H1 (cell line): Measurements from ENCODE around the gene MYBPC3. TPM values are rescaled to one million over a fixed set of nuclear protein-coding genes. Genes with fewer than 3 reads are reported as not detected.

Source experiments
- CTCF ChIA-PET: fragments of 300-600 bp; sonication (Branson Sonifier 250); formaldehyde crosslinking; loops from one replicate; lab custom pipeline; 2021; ENCODE audit not compliant: partially characterized antibody; lab: Charles Lee
- POLR2A ChIA-PET: fragments of 300-600 bp; sonication (Branson Sonifier 250); formaldehyde crosslinking; loops from one replicate; lab custom pipeline; 2021; ENCODE audit warnings: inconsistent platforms; ENCODE audit not compliant: partially characterized antibody; lab: Charles Lee
- DNase-seq, 2 experiments: peaks; one replicate each; pipeline versions ENCODE4 v3.0.0 to v3.0.0-alpha.2; 2010 to 2022; ENCODE audit warnings: low spot score in 2 of 2, low read depth in 1 of 2, mixed read lengths in 1 of 2
- FAIRE-seq: peaks from 2 replicates; lab custom pipeline; 2011; peaks lifted over from hg19 to GRCh38; lab: Jason Lieb, UNC
- H2AFZ ChIP-seq: 2 replicates; pipeline ENCODE4 v1.8.1; 2012; ENCODE audit warnings: low read length, inconsistent platforms
- H2AK5ac ChIP-seq: 2 replicates; pipeline ENCODE4 v1.6.1; 2013; ENCODE audit warnings: low read depth, low read length
- H2BK120ac ChIP-seq: replicated peaks from 2 replicates; pipeline ENCODE3; 2013; ENCODE audit warnings: low read depth, low read length, inconsistent platforms
- H2BK12ac ChIP-seq: 2 replicates; pipeline ENCODE4 v1.6.1; 2013; ENCODE audit warnings: low read depth, low read length
- H2BK15ac ChIP-seq: 2 replicates; pipeline ENCODE4 v1.6.1; 2013; ENCODE audit warnings: low read length
- H2BK20ac ChIP-seq: 2 replicates; pipeline ENCODE4 v1.6.1; 2013; ENCODE audit warnings: low read length
- H2BK5ac ChIP-seq: 2 replicates; pipeline ENCODE4 v1.6.1; 2013; ENCODE audit warnings: low read depth, low read length
- H3K14ac ChIP-seq: 2 replicates; pipeline ENCODE4 v1.6.1; 2013; ENCODE audit warnings: inconsistent platforms; ENCODE audit not compliant: insufficient read length
- H3K18ac ChIP-seq: 2 replicates; pipeline ENCODE4 v1.6.1; 2013; ENCODE audit warnings: low read length; ENCODE audit errors: extremely low read depth
- H3K23ac ChIP-seq: 2 replicates; pipeline ENCODE4 v1.6.1; 2013; ENCODE audit warnings: inconsistent platforms; ENCODE audit not compliant: insufficient read length
- H3K23me2 ChIP-seq: 2 replicates; pipeline ENCODE4 v1.6.1; 2013; ENCODE audit warnings: low read depth, low read length
- H3K27ac ChIP-seq: 2 replicates; pipeline ENCODE4 v1.6.1; 2011; ENCODE audit warnings: low read depth, low read length, inconsistent platforms
- H3K27me3 ChIP-seq, 4 experiments: replicated peaks in 1 of 4; 1 replicate in 1 of 4; 2 replicates in 3 of 4; pipeline versions ENCODE4 v1.6.1 to v1.8.1; 2011 to 2013; ENCODE audit warnings: low read length in 3 of 4, mild to moderate bottlenecking in 3 of 4, inconsistent platforms in 2 of 4, mixed read lengths in 2 of 4, moderate library complexity in 1 of 4; ENCODE audit not compliant: control insufficient read depth in 3 of 4, insufficient read depth in 3 of 4; ENCODE audit errors: extremely low read depth in 1 of 4
- H3K36me3 ChIP-seq, 4 experiments: 2 replicates each; pipeline versions ENCODE4 v1.6.1 to v1.8.1; 2011 to 2013; ENCODE audit warnings: mild to moderate bottlenecking in 4 of 4, low read length in 3 of 4, moderate library complexity in 2 of 4, control low read depth in 1 of 4, inconsistent platforms in 1 of 4; ENCODE audit not compliant: insufficient read depth in 4 of 4, control insufficient read depth in 2 of 4
- H3K4ac ChIP-seq: replicated peaks from 2 replicates; pipeline ENCODE3; 2013; ENCODE audit warnings: low read length, low read depth, mixed read lengths, inconsistent platforms; ENCODE audit not compliant: insufficient read length
- H3K4me1 ChIP-seq, 4 experiments: replicated peaks in 1 of 4; 1 replicate in 1 of 4; 2 replicates in 3 of 4; pipeline versions ENCODE4 v1.6.1 to v1.8.1; 2011 to 2013; ENCODE audit warnings: low read length in 3 of 4, inconsistent platforms in 2 of 4, mixed read lengths in 1 of 4; ENCODE audit not compliant: insufficient read depth in 4 of 4, control insufficient read depth in 3 of 4
- H3K4me2 ChIP-seq, 2 experiments: 2 replicates each; pipeline versions ENCODE4 v1.6.1 to v1.8.1; 2011 to 2013; ENCODE audit warnings: low read depth in 2 of 2, low read length in 2 of 2, control low read depth in 1 of 2, inconsistent platforms in 1 of 2, mild to moderate bottlenecking in 1 of 2; ENCODE audit not compliant: insufficient read depth in 1 of 2
- H3K4me3 ChIP-seq, 4 experiments: fragments of 200-600, 300-600 bp in 1 of 4; sonication (generic), shearing (Covaris generic), sonication (Bioruptor Twin) in 1 of 4; 2 replicates each; pipeline versions ENCODE4 v1.5.1 to v1.8.1; 2011 to 2016; ENCODE audit warnings: low read length in 4 of 4, low read depth in 3 of 4, control low read depth in 2 of 4, inconsistent platforms in 2 of 4, mild to moderate bottlenecking in 2 of 4, mixed read lengths in 1 of 4, moderate library complexity in 1 of 4; ENCODE audit not compliant: insufficient read depth in 2 of 4; ENCODE audit errors: extremely low read depth in 1 of 4
- H3K56ac ChIP-seq: replicated peaks from 2 replicates; pipeline ENCODE3; 2013; ENCODE audit warnings: low read depth, mild to moderate bottlenecking, mixed read lengths, low read length, inconsistent platforms; ENCODE audit not compliant: insufficient read length
- H3K79me1 ChIP-seq: 2 replicates; pipeline ENCODE4 v1.6.1; 2013; ENCODE audit warnings: low read depth, low read length, control low read depth
- H3K79me2 ChIP-seq, 2 experiments: 2 replicates each; pipeline versions ENCODE4 v1.6.1 to v1.8.1; 2012 to 2013; ENCODE audit warnings: low read length in 2 of 2, mild to moderate bottlenecking in 2 of 2, inconsistent platforms in 1 of 2; ENCODE audit not compliant: insufficient read depth in 2 of 2, control insufficient read depth in 1 of 2
- H3K9ac ChIP-seq, 4 experiments: replicated peaks in 1 of 4; 1 replicate in 1 of 4; 2 replicates in 3 of 4; pipeline versions ENCODE4 v1.6.1 to v1.8.1; 2011 to 2013; ENCODE audit warnings: low read depth in 3 of 4, low read length in 3 of 4, control low read depth in 2 of 4, mild to moderate bottlenecking in 2 of 4, moderate library complexity in 2 of 4, inconsistent platforms in 1 of 4; ENCODE audit errors: extremely low read depth in 1 of 4
- H3K9me3 ChIP-seq, 2 experiments: 2 replicates each; pipeline versions ENCODE4 v1.6.1 to v1.8.1; 2012 to 2013; ENCODE audit warnings: mild to moderate bottlenecking in 2 of 2, moderate library complexity in 2 of 2, control low read depth in 1 of 2, inconsistent platforms in 1 of 2, low read depth in 1 of 2, low read length in 1 of 2, mixed read lengths in 1 of 2; ENCODE audit not compliant: insufficient read depth in 2 of 2
- H4K20me1 ChIP-seq, 2 experiments: replicated peaks in 1 of 2; 2 replicates each; pipeline versions ENCODE3 to v1.8.1; 2011 to 2013; ENCODE audit warnings: inconsistent platforms in 2 of 2, low read length in 2 of 2, mild to moderate bottlenecking in 1 of 2; ENCODE audit not compliant: insufficient read depth in 2 of 2, control insufficient read depth in 1 of 2
- H4K5ac ChIP-seq: 2 replicates; pipeline ENCODE4 v1.6.1; 2013; ENCODE audit warnings: low read length, low read depth, mixed read lengths, inconsistent platforms; ENCODE audit not compliant: insufficient read length
- H4K8ac ChIP-seq: 2 replicates; pipeline ENCODE4 v1.8.0; 2013; ENCODE audit warnings: mild to moderate bottlenecking, moderate library complexity, low read length, inconsistent platforms; ENCODE audit not compliant: insufficient read depth; ENCODE audit errors: extremely low read depth
- H4K91ac ChIP-seq: replicated peaks from 2 replicates; pipeline ENCODE3; 2013; ENCODE audit warnings: low read length, mixed read lengths, inconsistent platforms; ENCODE audit not compliant: insufficient read length
- BRCA1 ChIP-seq: IDR thresholded peaks from 2 replicates; pipeline ENCODE4 v1.6.1; 2012; ENCODE audit warnings: low read depth, low read length, improper control_type of control experiment
- CEBPB ChIP-seq: IDR thresholded peaks from 2 replicates; pipeline ENCODE4 v1.6.1; 2012; ENCODE audit warnings: low read depth, low read length
- CHD1 ChIP-seq: IDR thresholded peaks from 2 replicates; pipeline ENCODE4 v1.6.1; 2012; ENCODE audit warnings: low read depth, low read length, improper control_type of control experiment
- GABPA ChIP-seq: IDR thresholded peaks from 2 replicates; pipeline ENCODE4 v1.6.1; 2011; ENCODE audit warnings: mild to moderate bottlenecking, low read length, moderate library complexity, borderline replicate concordance; ENCODE audit not compliant: insufficient read depth
- KDM5A ChIP-seq: fragments of 200-600 bp; IDR thresholded peaks from 2 replicates; pipeline ENCODE4 v1.7.1; 2012; ENCODE audit warnings: mild to moderate bottlenecking, low read length, inconsistent platforms, mixed read lengths
- MAFK ChIP-seq: IDR thresholded peaks from 2 replicates; pipeline ENCODE4 v1.6.1; 2012; ENCODE audit warnings: low read depth, mild to moderate bottlenecking, improper control_type of control experiment, low read length
- NANOG ChIP-seq: IDR thresholded peaks from 2 replicates; pipeline ENCODE4 v1.6.1; 2011; ENCODE audit warnings: low read length, low read depth, mild to moderate bottlenecking, inconsistent platforms; ENCODE audit not compliant: insufficient read depth, poor library complexity, severe bottlenecking
- NRF1 ChIP-seq: IDR thresholded peaks from 2 replicates; pipeline ENCODE4 v1.6.1; 2011; ENCODE audit warnings: mild to moderate bottlenecking, low read depth, low read length, improper control_type of control experiment
- RFX5 ChIP-seq: IDR thresholded peaks from 2 replicates; pipeline ENCODE4 v1.6.1; 2011; ENCODE audit warnings: low read depth, low read length, improper control_type of control experiment, borderline replicate concordance
- SIN3A ChIP-seq, 2 experiments: IDR thresholded peaks in 1 of 2; conservative IDR thresholded peaks in 1 of 2; 2 replicates each; pipeline ENCODE4 v1.6.1; 2011 to 2012; ENCODE audit warnings: low read length in 2 of 2, improper control_type of control experiment in 1 of 2, low read depth in 1 of 2, mild to moderate bottlenecking in 1 of 2
- TAF1 ChIP-seq: IDR thresholded peaks from 2 replicates; pipeline ENCODE4 v1.6.1; 2011; ENCODE audit warnings: mild to moderate bottlenecking, low read depth, low read length
- ZNF274 ChIP-seq: IDR thresholded peaks from 2 replicates; pipeline ENCODE4 v1.7.0; 2012; ENCODE audit warnings: low read length, borderline replicate concordance; ENCODE audit errors: extremely low read depth
- WGBS, 2 experiments: shearing (Covaris generic) in 1 of 2; methylation state at CpG; one replicate each; pipeline versions ENCODE4 v1.1.6 to v1.1.7; 2013 to 2015; ENCODE audit warnings: low lambda C conversion rate in 2 of 2, mixed read lengths in 2 of 2, inconsistent platforms in 1 of 2, low coverage in 1 of 2, missing lambda C conversion rate in 1 of 2; ENCODE audit not compliant: insufficient replicate concordance in 2 of 2, insufficient coverage in 1 of 2, insufficient read length in 1 of 2; ENCODE audit errors: extremely low coverage in 1 of 2, missing lambda C conversion rate in 1 of 2; 5-methylcytosine and 5-hydroxymethylcytosine counted together
- polyA plus RNA-seq, 7 experiments: library from polyadenylated mRNA; depleted of rRNA in 3 of 7; stranded (reverse) in 5 of 7; unstranded in 2 of 7; fragments of >200 nt in 5 of 7; fragments of 200-250 nt in 2 of 7; gene quantifications; 1 replicate in 5 of 7; 2 replicates in 1 of 7; 4 replicates in 1 of 7; pipeline versions ENCODE4 v1.2.1 to v1.2.3, GENCODE V29; 2011 to 2013; ENCODE audit warnings: missing spikeins in 2 of 7, mixed read lengths in 2 of 7
- total RNA-seq: library from RNA; stranded (reverse); fragmentation: NEBNext Ultra II Directional; extraction: Animal tissue kit (Norgen Biotek cat#: 25700); gene quantifications from 2 replicates; pipeline ENCODE4 v1.2.1, GENCODE V29; 2021

The MYBPC3 gene
- total and polyA plus RNA-seq, 2 of the 8 experiments (the other 6 are each of a cell fraction or from before 2014, with no cell fraction given), result 0.05 TPM; not detected in 1

DNA sequence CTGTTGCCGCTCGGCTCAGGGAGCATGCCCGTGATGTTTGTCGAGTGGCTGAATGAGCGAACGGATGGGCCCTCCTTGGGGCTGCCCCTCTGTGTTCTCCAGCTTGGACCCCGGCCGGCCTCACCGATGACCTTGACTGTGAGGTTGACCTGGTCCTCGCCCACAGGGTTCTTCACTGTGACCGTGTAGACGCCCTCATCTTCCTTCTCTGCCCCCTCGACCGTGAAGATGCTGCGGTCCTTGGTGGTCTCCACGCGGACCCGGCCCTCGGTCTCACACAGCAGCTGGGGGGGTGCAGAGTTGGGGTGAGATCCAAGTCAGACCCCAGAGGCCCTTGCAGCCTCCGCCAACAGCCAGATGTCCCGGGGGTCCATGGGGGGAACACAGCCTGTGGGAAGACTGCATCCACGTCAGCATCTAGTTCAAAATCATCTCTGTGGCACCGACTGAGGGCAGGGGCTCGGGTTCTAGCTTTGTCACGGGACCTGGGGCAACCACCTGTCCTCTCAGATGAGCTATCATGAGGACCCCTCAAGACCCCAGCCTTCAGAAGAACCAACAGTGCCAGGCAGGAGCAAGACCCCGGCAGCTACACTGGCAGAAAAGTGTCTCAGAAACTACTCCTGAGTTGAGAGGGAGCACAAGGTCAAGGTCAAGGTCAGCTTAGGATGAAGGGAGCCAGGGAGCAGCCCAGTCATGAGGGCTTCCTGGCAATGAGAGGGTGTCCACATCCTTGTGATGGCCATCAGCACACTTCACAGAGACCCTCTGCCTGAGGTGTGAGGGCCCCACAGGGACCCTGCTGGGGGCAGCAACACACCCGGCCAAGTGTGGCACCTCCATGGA, 13.9 kb downstream of the MYBPC3 start:
- H3K79me2 ChIP-seq, result no peaks in the 10 kb centered on the region
- no peaks in the 10 kb centered on the region for H3K9me3 ChIP-seq
- H3K27me3 ChIP-seq, result no peaks in the 10 kb centered on the region
- H3K18ac ChIP-seq, result no peak overlapping the region
- CTCF ChIA-PET, result interaction anchor here (0.7 to 1.9 kb wide), 4 partner anchors 11 to 90 kb away, joined by 3 to 7 read pairs (median 4); partner anchors contain the start of genes ACP2 and NR1H3
- TF ChIP-seq NRF1, result no peak
- no peak for TF ChIP-seq BRCA1
- no peak for TF ChIP-seq CEBPB
- no peak for TF ChIP-seq GABPA
- TF ChIP-seq RFX5, result no peak
- TF ChIP-seq CHD1, result no peak
- TF ChIP-seq NANOG, result no peak
- TF ChIP-seq ZNF274, result no peak
- TF ChIP-seq KDM5A, result no peak
- no peak for TF ChIP-seq MAFK
- TF ChIP-seq TAF1, result no peak
- TF ChIP-seq SIN3A (conservative IDR thresholded peaks at IDR 0.05 in 1 of 2, IDR thresholded peaks at IDR 0.05 in 1 of 2; ENCODE audit: low read depth in 1 of 2, low read length in 2 of 2), result no peak
- TF ChIP-seq, all 59 proteins: peak for 0
- H2BK12ac ChIP-seq, result no peak overlapping the region
- H4K8ac ChIP-seq, result peak overlapping the region; percentile 57; the same call in 1 of the 2 replicates
- peaks cover 2% of the 10 kb centered on the region; the same call in 1 of the 2 replicates for H3K23me2 ChIP-seq
- no peak overlapping the region for H3K4ac ChIP-seq
- H4K5ac ChIP-seq, result no peak overlapping the region
- no peak overlapping the region for H3K14ac ChIP-seq
- H3K36me3 ChIP-seq, result no peaks in the 10 kb centered on the region
- no peak overlapping the region for H2BK20ac ChIP-seq
- no peak overlapping the region for H3K27ac ChIP-seq
- H2BK15ac ChIP-seq, result no peak overlapping the region
- H3K4me3 ChIP-seq, result no peak overlapping the region
- H2BK5ac ChIP-seq, result no peak overlapping the region
- no peak for DNase-seq
- 93% methylated on average over 26 of the region's 27 CpGs; no CpG with 5 or more reads in 1 of the 2 experiments for WGBS, 2 experiments
- no peak overlapping the region for H3K4me2 ChIP-seq
- POLR2A ChIA-PET, result no interaction called here
- no peak overlapping the region for H3K23ac ChIP-seq
- no peak overlapping the region for H3K56ac ChIP-seq
- no peaks in the 10 kb centered on the region for H3K4me1 ChIP-seq
- no peak overlapping the region for H2AFZ ChIP-seq
- FAIRE-seq, result no peak
- H3K9ac ChIP-seq, result no peak overlapping the region
- H2BK120ac ChIP-seq, result no peak overlapping the region
- H4K91ac ChIP-seq, result no peak overlapping the region
- H2AK5ac ChIP-seq, result no peak overlapping the region
- peaks cover 0 to 3% of the 10 kb centered on the region in 2 experiments for H4K20me1 ChIP-seq
- no peaks in the 10 kb centered on the region; the same call in 1 of the 2 replicates for H3K79me1 ChIP-seq
